TTC549 (cell line): ENCODE data around the gene RPH3AL.
"Not testable (repeated sequence)": the region's sequence is repeated elsewhere in the genome, so short reads cannot be mapped to it uniquely, and the experiment has no call there.

ENCODE experiments used
- FAIRE-seq: peaks from 2 replicates; lab custom pipeline; 2012; peaks lifted over from hg19 to GRCh38; lab: Jason Lieb, UNC

The RPH3AL gene

GRCh38 chr17:281365-281999 is 71.1 kb downstream of the RPH3AL start:
- FAIRE-seq: no peak

DNA sequence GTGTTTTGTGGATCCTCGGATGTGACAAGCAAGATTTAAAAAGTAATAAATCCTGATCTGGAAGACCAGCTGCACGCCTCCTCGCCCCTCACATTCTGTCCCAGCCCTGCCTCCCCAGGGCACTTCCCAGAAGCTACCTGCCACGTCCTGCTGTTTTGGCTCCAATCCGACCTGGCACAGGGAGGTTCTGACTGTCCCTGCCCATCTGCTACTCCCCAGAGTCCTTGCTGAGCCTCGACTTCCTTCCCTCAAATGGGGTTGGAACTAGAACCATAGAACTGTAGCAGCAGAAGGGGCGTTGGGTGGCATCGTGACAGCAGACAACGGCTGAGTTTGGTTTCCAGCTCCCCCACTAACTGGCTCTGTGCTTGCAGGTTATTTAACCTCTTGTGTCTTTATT is 71.7 kb downstream of the RPH3AL start:
- no peak for FAIRE-seq

DNA sequence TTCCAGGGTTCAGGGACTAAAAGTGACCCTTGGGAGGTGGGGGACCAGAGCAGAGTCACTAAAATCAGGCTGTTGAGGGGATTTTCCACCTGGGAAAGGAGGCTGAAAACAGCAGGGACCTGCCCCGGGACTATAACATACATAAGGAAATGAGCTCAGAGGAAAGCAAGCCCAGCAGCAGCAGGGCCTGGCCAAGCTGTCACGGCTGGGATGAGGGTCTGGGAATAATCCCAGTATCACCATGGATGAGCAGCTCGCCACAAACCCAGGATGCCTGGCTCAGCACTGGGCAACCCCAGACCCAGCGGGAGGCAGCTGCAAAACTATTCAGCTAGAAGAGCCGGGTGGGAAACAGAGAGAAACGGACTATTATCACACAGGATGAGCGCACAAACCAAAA is 72.4 kb downstream of the RPH3AL start:
- no peak for FAIRE-seq

GRCh38 chr17:279776-280175 is 72.8 kb downstream of the RPH3AL start:
- FAIRE-seq: no peak

GRCh38 chr17:279331-279730 is 73.3 kb downstream of the RPH3AL start:
- no peak for FAIRE-seq

GRCh38 chr17:278676-279059 is 73.9 kb downstream of the RPH3AL start:
- no peak for FAIRE-seq

DNA sequence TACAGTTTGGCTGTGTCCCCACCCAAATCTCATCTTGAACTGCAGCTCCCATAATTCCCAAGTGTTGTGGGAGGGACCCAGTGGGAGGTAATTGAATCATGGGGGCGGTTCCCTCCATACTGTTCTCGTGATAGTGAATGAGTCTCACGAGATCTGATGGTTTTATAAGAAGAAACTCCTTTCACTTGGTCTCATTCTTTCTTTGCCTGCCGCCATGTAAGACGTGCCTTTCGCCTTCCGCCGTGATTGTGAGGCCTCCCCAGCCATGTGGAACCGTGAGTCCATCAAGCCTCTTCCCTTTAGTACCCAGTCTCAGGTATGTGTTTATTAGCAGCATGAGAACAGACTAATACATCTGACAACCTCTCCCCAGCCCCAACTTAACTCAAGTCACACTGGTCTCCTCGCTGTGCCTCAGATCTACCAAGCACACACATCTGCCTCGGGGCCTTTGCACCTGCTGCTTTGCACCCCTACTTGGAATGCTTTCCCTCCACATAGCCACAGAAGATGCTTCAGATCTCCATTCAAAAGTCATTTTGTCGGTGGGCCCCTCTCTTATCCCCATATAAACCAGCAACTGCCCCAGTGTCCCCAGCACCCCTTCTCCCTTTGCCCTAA is 74.4 kb downstream of the RPH3AL start:
- FAIRE-seq: no peak

DNA sequence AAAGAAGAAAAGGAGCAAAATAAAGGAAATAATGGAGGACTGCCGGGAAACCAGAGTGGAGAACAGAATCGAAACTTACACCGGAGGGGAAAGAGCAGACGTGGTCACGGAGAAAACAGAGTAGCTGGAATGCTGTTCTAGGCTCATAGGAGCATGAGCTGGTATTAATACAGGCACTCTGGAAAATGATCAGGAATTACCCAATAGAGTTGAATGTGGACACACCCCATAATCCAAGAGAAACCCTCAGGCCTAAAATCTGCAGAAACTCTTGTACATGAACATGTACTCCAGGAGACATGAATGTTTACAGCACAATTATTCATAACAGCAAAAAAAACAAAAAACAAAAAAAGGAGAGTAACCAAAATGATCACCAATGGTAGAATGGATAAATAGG is 77.7 kb downstream of the RPH3AL start:
- no peak for FAIRE-seq

GRCh38 chr17:273981-274832 is 78.4 kb downstream of the RPH3AL start:
- FAIRE-seq: no peak

DNA sequence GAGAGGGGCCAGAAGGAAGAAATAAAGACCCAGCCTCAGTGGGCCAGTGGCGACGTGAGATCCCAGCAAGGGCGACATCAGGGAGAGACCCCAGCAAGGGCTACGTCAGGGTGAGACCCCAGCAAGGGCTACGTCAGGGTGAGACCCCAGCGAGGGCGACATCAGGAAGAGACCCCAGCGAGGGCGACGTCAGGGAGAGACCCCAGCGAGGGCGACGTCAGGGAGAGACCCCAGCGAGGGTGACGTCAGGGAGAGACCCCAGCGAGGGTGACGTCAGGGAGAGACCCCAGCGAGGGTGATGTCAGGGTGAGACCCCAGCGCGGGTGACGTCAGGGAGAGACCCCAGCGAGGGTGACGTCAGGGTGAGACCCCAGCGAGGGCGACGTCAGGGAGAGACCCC is 79.8 kb downstream of the RPH3AL start:
- FAIRE-seq: not testable (repeated sequence)

DNA sequence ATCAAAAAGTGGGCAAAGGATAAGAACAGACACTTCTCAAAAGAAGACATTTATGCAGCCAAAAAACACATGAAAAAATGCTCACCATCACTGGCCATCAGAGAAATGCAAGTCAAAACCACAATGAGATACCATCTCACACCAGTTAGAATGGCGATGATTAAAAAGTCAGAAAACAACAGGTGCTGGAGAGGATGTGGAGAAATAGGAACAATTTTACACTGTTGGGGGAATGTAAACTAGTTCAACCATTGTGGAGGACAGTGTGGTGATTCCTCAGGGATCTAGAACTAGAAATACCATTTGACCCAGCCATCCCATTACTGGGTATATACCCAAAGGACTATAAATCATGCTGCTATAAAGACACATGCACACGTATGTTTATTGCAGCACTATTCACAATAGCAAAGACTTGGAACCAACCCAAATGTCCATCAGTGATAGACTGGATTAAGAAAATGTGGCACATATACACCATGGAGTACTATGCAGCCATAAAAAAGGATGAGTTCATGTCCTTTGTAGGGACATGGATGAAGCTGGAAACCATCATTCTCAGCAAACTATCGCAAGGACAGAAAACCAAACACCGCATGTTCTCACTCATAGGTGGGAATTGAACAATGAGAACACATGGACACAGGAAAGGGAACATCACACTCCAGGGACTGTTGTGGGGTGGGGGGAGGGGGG is 80.5 kb downstream of the RPH3AL start:
- not testable (repeated sequence) for FAIRE-seq

- no peak for FAIRE-seq
These were observed 82.7 kb downstream of the RPH3AL start for GRCh38 chr17:269616-270514.

DNA sequence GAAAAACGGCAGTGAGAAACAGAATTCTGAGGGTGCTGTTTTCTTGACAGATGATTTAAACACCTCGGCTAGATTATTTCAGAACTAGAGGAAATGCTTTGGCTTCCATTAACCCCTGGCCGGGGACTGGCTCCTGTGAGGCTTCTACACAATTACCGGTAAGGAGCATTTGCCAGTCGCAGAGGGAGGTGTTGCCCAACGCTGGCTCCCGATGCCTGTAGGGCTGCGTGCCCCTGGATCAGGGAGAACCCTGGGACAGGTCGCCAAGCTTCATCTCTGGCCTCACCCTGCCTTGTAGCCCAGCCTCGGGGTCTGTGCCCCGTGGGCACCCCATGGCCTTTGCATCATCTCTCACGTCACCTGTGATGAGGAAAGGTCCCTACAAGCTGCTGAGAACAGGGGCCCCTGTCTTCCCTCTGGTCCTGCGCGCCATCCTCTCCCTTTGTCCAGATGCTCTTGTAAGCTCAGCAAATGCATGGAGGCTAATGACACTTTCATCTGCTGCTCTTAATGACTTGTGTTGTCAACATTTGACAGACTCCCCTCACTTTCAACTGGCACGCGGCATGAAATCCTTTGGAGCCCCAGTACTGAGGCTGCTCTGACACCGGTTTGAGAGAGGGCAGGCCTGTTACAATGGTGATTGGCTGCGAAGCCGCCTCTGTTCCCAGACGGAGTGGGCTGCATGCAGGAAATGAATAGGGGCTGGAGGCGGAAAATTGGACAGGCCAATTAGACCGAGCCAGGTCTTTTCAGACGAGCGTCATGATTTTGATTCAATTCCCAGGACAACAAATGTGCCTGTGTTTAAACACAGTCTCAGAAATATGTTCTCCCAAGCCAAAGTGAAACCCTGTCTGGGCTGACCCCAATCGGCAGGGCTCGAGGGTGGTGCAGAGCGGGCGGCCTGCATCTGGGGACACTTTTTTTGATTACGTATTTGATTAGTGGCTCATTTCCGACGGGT is 85.6 kb downstream of the RPH3AL start:
- FAIRE-seq: no peak

GRCh38 chr17:266219-266618 is 86.4 kb downstream of the RPH3AL start:
- no peak for FAIRE-seq

DNA sequence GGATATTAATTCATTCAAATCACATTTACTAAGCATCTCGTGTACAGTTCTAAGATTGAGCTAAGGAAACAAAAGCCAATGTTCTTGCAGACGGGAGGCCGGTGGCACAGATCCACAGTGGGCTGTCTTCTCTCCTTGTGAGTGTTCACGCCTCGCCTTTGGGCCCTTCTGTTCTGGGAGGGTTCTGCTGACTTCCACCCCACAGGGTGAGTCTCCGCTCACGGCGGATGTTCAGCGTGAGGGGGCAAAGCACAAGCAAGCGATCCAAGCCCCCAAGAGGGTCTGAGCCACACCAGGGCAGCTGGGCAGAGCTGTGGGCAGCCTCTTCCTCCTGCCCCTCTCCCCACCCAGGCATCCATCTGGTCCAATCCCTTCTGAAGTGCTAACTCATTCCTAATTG is 86.9 kb downstream of the RPH3AL start:
- no peak for FAIRE-seq

DNA sequence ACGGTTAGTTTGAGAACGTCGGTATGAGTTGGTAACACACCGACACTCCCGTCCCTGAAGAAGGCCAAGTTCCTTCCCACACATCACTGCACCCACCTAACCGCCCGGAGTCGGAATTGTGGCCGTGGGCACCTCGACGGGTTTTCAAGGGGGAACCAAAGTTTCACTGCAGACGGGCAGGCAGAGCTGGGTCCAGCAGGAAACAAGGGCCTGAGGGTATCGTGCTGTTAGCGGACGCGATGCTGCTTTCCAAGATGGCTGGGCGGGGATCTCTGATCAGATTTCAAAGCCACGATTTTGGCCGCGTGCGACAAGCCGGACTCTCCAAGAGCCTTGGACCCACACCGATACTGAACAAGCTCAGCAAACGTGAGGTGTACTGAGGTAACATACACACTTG is 88.8 kb downstream of the RPH3AL start:
- FAIRE-seq: no peak

DNA sequence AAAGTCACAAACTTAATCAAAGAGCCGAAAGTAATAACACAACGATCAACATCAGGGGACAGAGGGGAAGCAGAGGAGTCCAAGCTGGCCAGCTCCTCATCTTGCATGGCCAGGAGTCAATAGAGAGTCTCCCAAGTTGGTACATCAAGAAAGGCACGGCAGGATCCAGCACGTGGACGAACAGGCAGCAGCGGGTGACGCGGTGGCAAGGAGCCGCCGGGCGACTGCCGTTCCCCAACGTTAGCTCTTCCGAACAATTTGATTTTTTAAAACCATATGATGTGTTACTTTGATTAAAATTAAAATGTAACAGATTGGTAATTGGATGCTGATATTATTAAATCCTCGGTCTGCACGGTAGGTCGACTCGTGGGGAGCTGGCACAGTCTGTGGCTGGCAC is 89.3 kb downstream of the RPH3AL start:
- FAIRE-seq: no peak

DNA sequence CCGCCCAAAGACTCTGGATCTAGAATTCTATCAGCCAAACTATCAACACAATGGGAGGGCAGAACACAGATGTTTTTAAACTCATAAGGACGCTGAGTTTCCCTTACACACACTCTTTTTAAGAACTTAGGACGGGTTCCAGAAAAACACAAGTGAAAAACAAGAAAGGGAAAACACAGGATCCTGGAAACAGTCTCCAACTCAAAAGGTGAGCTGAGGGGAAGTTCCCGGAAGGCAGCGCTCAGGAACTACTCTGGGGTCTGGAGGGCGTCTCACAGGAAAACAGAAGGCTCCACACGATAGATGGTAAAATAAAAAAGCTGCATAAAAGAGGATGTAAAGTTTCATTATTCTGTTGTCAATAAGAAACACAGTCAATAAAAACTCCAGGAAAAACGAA is 91.0 kb downstream of the RPH3AL start:
- FAIRE-seq: no peak

- FAIRE-seq: no peak
These were observed 91.7 kb downstream of the RPH3AL start for GRCh38 chr17:260944-261343.

- no peak for FAIRE-seq
These were observed 92.4 kb downstream of the RPH3AL start for GRCh38 chr17:260031-260791.
